Neural cell (in vitro differentiated cells): ENCODE data around the gene FZD2.

Source experiments
- CTCF ChIP-seq: fragments of 450-650 bp; IDR thresholded peaks from 2 replicates; pipeline ENCODE4 v1.5.1; 2014; ENCODE audit warnings: antibody characterized with exemption, mild to moderate bottlenecking, moderate library complexity; ENCODE audit not compliant: poor library complexity, severe bottlenecking
- EP300 ChIP-seq: fragments of 450-650 bp; conservative IDR thresholded peaks from 2 replicates; pipeline ENCODE4 v1.6.1; 2014; ENCODE audit warnings: antibody characterized with exemption, mild to moderate bottlenecking, moderate library complexity; ENCODE audit not compliant: poor library complexity, severe bottlenecking
- EZH2 ChIP-seq: fragments of 200-600, 300-800 bp; shearing (Covaris generic), sonication (generic); IDR thresholded peaks from 2 replicates; pipeline ENCODE4 v1.6.1; 2014; ENCODE audit warnings: antibody characterized with exemption, low read length, borderline replicate concordance, mild to moderate bottlenecking; ENCODE audit not compliant: insufficient read depth, poor library complexity, severe bottlenecking
- MXI1 ChIP-seq: fragments of 450-650 bp; conservative IDR thresholded peaks from 2 replicates; pipeline ENCODE4 v1.6.1; 2014; ENCODE audit warnings: antibody characterized with exemption, mild to moderate bottlenecking; ENCODE audit not compliant: poor library complexity, severe bottlenecking
- POLR2AphosphoS5 ChIP-seq: IDR thresholded peaks from 2 replicates; pipeline ENCODE4 v1.6.1; 2012
- RAD21 ChIP-seq: fragments of 450-650 bp; conservative IDR thresholded peaks from 2 replicates; pipeline ENCODE4 v1.6.1; 2014; ENCODE audit warnings: antibody characterized with exemption, mild to moderate bottlenecking, moderate library complexity
- REST ChIP-seq: IDR thresholded peaks from 2 replicates; pipeline ENCODE4 v1.6.1; 2012; ENCODE audit warnings: borderline replicate concordance
- SMC3 ChIP-seq: fragments of 450-650 bp; conservative IDR thresholded peaks from 2 replicates; pipeline ENCODE4 v1.6.1; 2014; ENCODE audit warnings: antibody characterized with exemption, mild to moderate bottlenecking, moderate library complexity; ENCODE audit not compliant: poor library complexity
- TAF1 ChIP-seq: IDR thresholded peaks from 2 replicates; pipeline ENCODE4 v1.6.1; 2012; ENCODE audit warnings: low read depth

DNA sequence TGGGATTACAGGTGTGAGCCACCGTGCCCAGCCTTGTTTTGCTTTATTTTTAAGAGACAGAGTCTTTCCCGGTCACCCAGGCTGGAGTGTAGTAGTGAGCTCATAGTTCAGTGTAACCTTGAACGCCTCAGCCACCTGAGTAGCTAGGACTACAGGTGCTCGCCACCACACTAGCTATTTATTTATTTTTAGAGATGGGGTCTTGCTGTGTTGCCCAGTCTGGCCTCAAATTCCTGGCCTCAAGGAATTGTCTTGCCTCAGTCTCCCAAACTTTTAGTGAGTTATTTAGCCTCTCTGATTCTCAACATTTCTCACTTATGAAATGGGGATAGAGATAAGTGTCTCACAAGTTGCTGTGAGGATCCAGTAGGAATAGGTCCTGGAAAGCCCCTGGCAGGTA, 21.7 kb downstream of the FZD2 start:
- TF ChIP-seq REST (no peak), CTCF (no peak), EP300 (no peak), POLR2AphosphoS5 (no peak), TAF1 (no peak), EZH2 (no peak), SMC3 (no peak), RAD21 (no peak), MXI1 (no peak)
